HepG2 (cell line): ENCODE results near the gene BTN1A1. TPM values are rescaled to one million over a fixed set of nuclear protein-coding genes. Genes with fewer than 3 reads are reported as not detected.

Source experiments
- CHCHD3 ChIP-seq: sonication (generic); formaldehyde crosslinking; IDR thresholded peaks from 2 replicates; pipeline ENCODE4 v1.8.0; 2022; ENCODE audit warnings: mild to moderate bottlenecking, missing genetic modification reagents, moderate library complexity
- FOSL1 ChIP-seq: sonication (generic); formaldehyde crosslinking; IDR thresholded peaks from 2 replicates; pipeline ENCODE4 v1.9.0; 2021; ENCODE audit warnings: missing genetic modification reagents, borderline replicate concordance
- GABPB1 ChIP-seq: IDR thresholded peaks from 2 replicates; pipeline ENCODE4 v1.6.1; 2016; ENCODE audit warnings: mild to moderate bottlenecking, missing genetic modification reagents, moderate library complexity, missing compliant biosample characterization
- MYC ChIP-seq: sonication (generic); formaldehyde crosslinking; IDR thresholded peaks from 2 replicates; pipeline ENCODE4 v1.9.0; 2021; ENCODE audit warnings: missing genetic modification reagents, borderline replicate concordance
- PHB2 ChIP-seq: fragments of 450-650 bp; IDR thresholded peaks from 2 replicates; pipeline ENCODE4 v1.6.1; 2018; ENCODE audit not compliant: partially characterized antibody
- SSRP1 ChIP-seq: IDR thresholded peaks from 2 replicates; pipeline ENCODE4 v1.6.1; 2016; ENCODE audit warnings: control low read depth
- YY1 ChIP-seq: IDR thresholded peaks from 2 replicates; pipeline ENCODE4 v1.6.1; 2011; ENCODE audit warnings: low read length, low read depth, moderate library complexity, mild to moderate bottlenecking; ENCODE audit not compliant: insufficient read depth, insufficient replicate concordance
- ZNF281 ChIP-seq: sonication (generic); formaldehyde crosslinking; IDR thresholded peaks from 2 replicates; pipeline ENCODE4 v1.4.0; 2020; ENCODE audit warnings: missing genetic modification reagents, borderline replicate concordance
- ZNF354B ChIP-seq: sonication (generic); formaldehyde crosslinking; IDR thresholded peaks from 2 replicates; pipeline ENCODE4 v1.8.0; 2022; ENCODE audit warnings: mild to moderate bottlenecking, missing genetic modification reagents
- ZNF572 ChIP-seq: sonication (generic); formaldehyde crosslinking; IDR thresholded peaks from 2 replicates; pipeline ENCODE4 v1.5.1; 2020; ENCODE audit warnings: mild to moderate bottlenecking, missing genetic modification reagents
- ZNF619 ChIP-seq: sonication (generic); formaldehyde crosslinking; IDR thresholded peaks from 2 replicates; pipeline ENCODE4 v1.4.0; 2020; ENCODE audit warnings: mild to moderate bottlenecking, missing genetic modification reagents
- polyA plus RNA-seq, 8 experiments: library from polyadenylated mRNA; depleted of rRNA in 3 of 8; stranded (reverse) in 7 of 8; unstranded in 1 of 8; fragments of >200 nt; fragmentation: Illumina TruSeq in 4 of 8; extraction: Trizol in 4 of 8; gene quantifications; 2 replicates each; pipeline versions ENCODE4 v1.2.1 to v1.2.3, GENCODE V29; 2011 to 2016; ENCODE audit warnings: low read depth in 4 of 8, missing spikeins in 1 of 8, mixed read lengths in 1 of 8; ENCODE audit not compliant: insufficient read depth in 1 of 8
- total RNA-seq, 5 experiments: library from RNA; depleted of rRNA; stranded (reverse); fragments of >200 nt; fragmentation: Illumina TruSeq; extraction: Trizol; gene quantifications; 2 replicates each; pipeline ENCODE4 v1.2.3, GENCODE V29; 2016; ENCODE audit warnings: low read depth in 1 of 5

The BTN1A1 gene
- total and polyA plus RNA-seq, 2 of the 13 experiments (the other 11 are each of a cell fraction or from before 2014, with no cell fraction given): 0.04 TPM; not detected in 1

- TF ChIP-seq ZNF572 (no peak), SSRP1 (CRISPR knock-in tag) (0 out of 2 replicates have a peak, but pooled peaks have one; percentile 37), ZNF354B (CRISPR knock-in tag) (no peak), PHB2 (no peak), FOSL1 (CRISPR knock-in tag) (no peak), CHCHD3 (CRISPR knock-in tag) (no peak), ZNF619 (CRISPR knock-in tag) (0 out of 2 replicates have a peak, but pooled peaks have one; percentile 52), ZNF281 (no peak), MYC (CRISPR knock-in tag) (0 out of 2 replicates have a peak, but pooled peaks have one; percentile 46), GABPB1 (CRISPR knock-in tag) (peak; percentile 29; the same call in 1 of the 2 replicates), YY1 (peak; percentile 82)
- TF ChIP-seq, all 625 proteins: peak for 95
Observed at GRCh38 chr6:26457806-26458688, 42.1 kb upstream of the BTN1A1 start, which contains the start of gene BTN2A1 (continued).
